Adrenal gland (tissue), 12 donors: ENCODE measurements around the gene ARPP21. TPM values are rescaled to one million over a fixed set of nuclear protein-coding genes. Genes with fewer than 3 reads are reported as not detected.

Experiments
- DNase-seq, 7 donors: peaks; one replicate each; pipeline ENCODE4 v3.0.0-alpha.2; 2019 to 2020
- H3K27ac ChIP-seq, 5 donors: fragments of 200-600 bp; sonication (generic) in 4 of 5; 1 replicate in 3 of 5; 2 replicates in 2 of 5; pipeline versions ENCODE4 v1.5.1 to v1.8.0; 2016 to 2020; ENCODE audit warnings: mild to moderate bottlenecking in 1 of 5
- H3K27me3 ChIP-seq: fragments of 200-600 bp; 2 replicates; pipeline ENCODE4 v1.8.0; 2021
- H3K36me3 ChIP-seq, 2 donors: fragments of 200-600 bp; replicated peaks in 1 of 2; 1 replicate in 1 of 2; 2 replicates in 1 of 2; pipeline versions ENCODE4 v1.5.1 to v1.8.0; 2018 to 2022
- H3K4me1 ChIP-seq, 2 donors: fragments of 200-600 bp; replicated peaks in 1 of 2; 1 replicate in 1 of 2; 2 replicates in 1 of 2; pipeline versions ENCODE4 v1.5.1 to v1.8.0; 2018 to 2021
- H3K4me3 ChIP-seq, 4 donors: fragments of 200-600 bp; sonication (generic) in 3 of 4; one replicate each; pipeline ENCODE4 v1.5.1; 2016 to 2018
- H3K9me3 ChIP-seq, 3 donors: fragments of 200-600 bp; sonication (generic) in 1 of 3; replicated peaks in 1 of 3; 1 replicate in 2 of 3; 2 replicates in 1 of 3; pipeline versions ENCODE4 v1.5.1 to v1.8.0; 2016 to 2021
- CTCF ChIP-seq, 6 experiments: fragments of 450-650 bp in 4 of 6; fragments of 200-600 bp in 2 of 6; sonication (generic) in 1 of 6; IDR thresholded peaks; 1 replicate in 5 of 6; 2 replicates in 1 of 6; pipeline versions ENCODE4 v1.5.1 to v1.8.0; 2016 to 2021; ENCODE audit warnings: antibody characterized with exemption in 6 of 6, mild to moderate bottlenecking in 2 of 6, moderate library complexity in 1 of 6
- POLR2A ChIP-seq, 2 donors: fragments of 450-650 bp; IDR thresholded peaks; one replicate each; pipeline ENCODE4 v1.6.1; 2017; ENCODE audit warnings: antibody characterized with exemption in 2 of 2, mild to moderate bottlenecking in 2 of 2, moderate library complexity in 1 of 2
- WGBS, 4 donors: extraction: QIAGEN DNeasy Blood & Tissue Kit in 2 of 4; methylation state at CpG; one replicate each; pipeline versions ENCODE4 v1.1.5 to v1.1.7; 2013 to 2017; 5-methylcytosine and 5-hydroxymethylcytosine counted together
- intact Hi-C, 2 donors: fragments of 100-400 bp; cut with DNase I; formaldehyde crosslinking; loops; one replicate each; pipeline versions ENCODE4 v1.14.1 to v1.15.0; 2022 to 2023
- polyA plus RNA-seq, 3 donors: library from polyadenylated mRNA; stranded (reverse); fragments of 200-250 nt in 2 of 3; fragments of 350-450 nt in 1 of 3; fragmentation: Illumina TruSeq in 1 of 3; extraction: RNeasy Lipid Tissue Mini Kit (QIAGEN cat#74804) in 1 of 3; gene quantifications; one replicate each; pipeline ENCODE4 v1.2.3, GENCODE V29; 2013 to 2014
- total RNA-seq, 9 donors: library from RNA; depleted of rRNA in 4 of 9; stranded (reverse); fragments of >200 nt in 4 of 9; fragments of 120-200 nt in 1 of 9; fragmentation: NEBNext Ultra II Directional in 1 of 9; extraction: Animal tissue kit (Norgen Biotek cat#: 25700) in 1 of 9; gene quantifications; one replicate each; pipeline versions ENCODE4 v1.1.0 to v1.2.4, GENCODE V29; 2013 to 2023
- donor health status: healthy with polysubstance abuse.
- donor health status: Bipolar disorder and iron deficiency.
- donor health status: DM: yes; HTN: yes; CAD: no.
- donor health status: DM: no; HTN: no; CAD: no.
- donor health status: DM: no; HTN: no; CAD: no.
- donor health status: DM: yes; HTN: yes; CAD: no.

The ARPP21 gene
- total and polyA plus RNA-seq, 12 donors: 0.32 to 0.79 (median 0.72) TPM; not detected in 9

GRCh38 chr3:35737934-35738706 is 98.8 kb downstream of the ARPP21 start:
- DNase-seq: no peak
- TF ChIP-seq CTCF (IDR thresholded peaks at IDR 0.05) (no peak), POLR2A (IDR thresholded peaks at IDR 0.05) (no peak)
- WGBS, 4 donors: 60 to 78% (median 68%) methylated on average over 4 of the region's 4 CpGs
- H3K4me3 ChIP-seq: no peak overlapping the region
- H3K36me3 ChIP-seq: no peaks in the 10 kb centered on the region
- H3K9me3 ChIP-seq: no peaks in the 10 kb centered on the region
- no peak overlapping the region for H3K27ac ChIP-seq
- no peaks in the 10 kb centered on the region for H3K27me3 ChIP-seq
- no peaks in the 10 kb centered on the region for H3K4me1 ChIP-seq
- intact Hi-C loops: no loop called here

GRCh38 chr3:35739181-35739809 is 100.0 kb downstream of the ARPP21 start:
- no peaks in the 10 kb centered on the region for H3K36me3 ChIP-seq
- 45 to 77% (median 59%) methylated on average over 2 to 5 of the region's 5 CpGs for WGBS, 4 donors
- H3K9me3 ChIP-seq: no peaks in the 10 kb centered on the region
- DNase-seq: no peak
- intact Hi-C loops: no loop called here
- no peak overlapping the region for H3K4me3 ChIP-seq
- no peak overlapping the region for H3K27ac ChIP-seq
- TF ChIP-seq CTCF (IDR thresholded peaks at IDR 0.05) (no peak), POLR2A (IDR thresholded peaks at IDR 0.05) (no peak)
- no peaks in the 10 kb centered on the region for H3K27me3 ChIP-seq
- H3K4me1 ChIP-seq: no peaks in the 10 kb centered on the region

- TF ChIP-seq CTCF (IDR thresholded peaks at IDR 0.05): no peak
- no peak for TF ChIP-seq POLR2A (IDR thresholded peaks at IDR 0.05)
- no peak for DNase-seq
- WGBS, 4 donors: 74 to 90% (median 78%) methylated on average over 2 of the region's 2 CpGs
Measured at GRCh38 chr3:35739964-35740527, 100.7 kb downstream of the ARPP21 start.

GRCh38 chr3:35743218-35743617 is 103.9 kb downstream of the ARPP21 start:
- Histone ChIP-seq H3K4me3 (no peak overlapping the region), H3K4me1 (no peaks in the 10 kb centered on the region), H3K36me3 (no peaks in the 10 kb centered on the region), H3K9me3 (no peaks in the 10 kb centered on the region), H3K27me3 (no peaks in the 10 kb centered on the region), H3K27ac (no peak overlapping the region)
- no peak for DNase-seq
- intact Hi-C loops: no loop called here
- TF ChIP-seq POLR2A (IDR thresholded peaks at IDR 0.05) (no peak), CTCF (IDR thresholded peaks at IDR 0.05) (no peak)
- 72 to 85% (median 74%) methylated on average over 5 of the region's 5 CpGs for WGBS, 4 donors

More at GRCh38 chr3:35739964-35740527, 100.7 kb downstream of the ARPP21 start:
- Histone ChIP-seq H3K9me3 (no peaks in the 10 kb centered on the region), H3K27ac (no peak overlapping the region), H3K4me3 (no peak overlapping the region), H3K27me3 (no peaks in the 10 kb centered on the region), H3K36me3 (no peaks in the 10 kb centered on the region), H3K4me1 (no peaks in the 10 kb centered on the region)
- intact Hi-C loops: no loop called here
